ENCODE measurements around the gene CTSA. TPM values are rescaled to one million over a fixed set of nuclear protein-coding genes. Genes with fewer than 3 reads are reported as not detected.
A peak's percentile ranks its signal among the peaks of the same experiment; 100 is the strongest.

The CTSA gene
- total RNA-seq, 1 donor: 61.3 TPM

- peak; percentile 99 for DNase-seq (ENCODE audit: low read depth)
- peak within 1 kb of the TSS; percentile 87 for H3K4me3 ChIP-seq (ENCODE audit: low read depth, low read length)
- TF ChIP-seq CTCF (IDR thresholded peaks at IDR 0.05; ENCODE audit: insufficient read depth, low read depth, low read length): no peak
These were observed 43.7 kb downstream of the CTSA start, which contains the start of gene PCIF1 for GRCh38 chr20:45934586-45935415. PCIF1 (plus strand) TSS chr20:45934683; CDS start chr20:45939000, 4,317 bp downstream.

GRCh38 chr20:45935416-45936046 lies 44.4 kb downstream of the CTSA start:
- peak; percentile 71 for DNase-seq (ENCODE audit: low read depth)
- TF ChIP-seq CTCF (IDR thresholded peaks at IDR 0.05; ENCODE audit: insufficient read depth, low read depth, low read length): no peak
- peak overlapping the region; percentile 68 for H3K4me3 ChIP-seq (ENCODE audit: low read depth, low read length)

DNA sequence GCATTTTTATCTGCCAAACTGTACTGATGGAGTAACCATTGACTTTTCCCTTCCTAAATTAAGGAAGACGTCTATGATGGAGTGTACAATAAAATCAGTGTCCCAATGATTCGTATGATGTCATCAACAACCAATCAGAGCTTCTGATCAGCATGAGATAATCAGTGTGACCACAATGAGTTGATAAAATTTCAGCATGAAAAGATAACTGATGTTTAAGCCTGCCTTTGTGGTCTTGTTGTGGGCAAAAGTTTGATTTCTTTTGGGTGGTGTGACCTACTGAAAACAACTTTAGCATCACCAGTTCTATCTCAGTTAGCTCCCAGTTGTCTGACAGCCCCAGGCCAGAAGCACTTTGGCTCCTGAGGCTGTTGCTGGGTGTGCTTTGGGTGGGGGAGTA lies 46.6 kb downstream of the CTSA start:
- H3K4me3 ChIP-seq (ENCODE audit: low read depth, low read length): no peak overlapping the region
- peak; percentile 37 for DNase-seq (ENCODE audit: low read depth)
- no peak for TF ChIP-seq CTCF (IDR thresholded peaks at IDR 0.05; ENCODE audit: insufficient read depth, low read depth, low read length)

DNA sequence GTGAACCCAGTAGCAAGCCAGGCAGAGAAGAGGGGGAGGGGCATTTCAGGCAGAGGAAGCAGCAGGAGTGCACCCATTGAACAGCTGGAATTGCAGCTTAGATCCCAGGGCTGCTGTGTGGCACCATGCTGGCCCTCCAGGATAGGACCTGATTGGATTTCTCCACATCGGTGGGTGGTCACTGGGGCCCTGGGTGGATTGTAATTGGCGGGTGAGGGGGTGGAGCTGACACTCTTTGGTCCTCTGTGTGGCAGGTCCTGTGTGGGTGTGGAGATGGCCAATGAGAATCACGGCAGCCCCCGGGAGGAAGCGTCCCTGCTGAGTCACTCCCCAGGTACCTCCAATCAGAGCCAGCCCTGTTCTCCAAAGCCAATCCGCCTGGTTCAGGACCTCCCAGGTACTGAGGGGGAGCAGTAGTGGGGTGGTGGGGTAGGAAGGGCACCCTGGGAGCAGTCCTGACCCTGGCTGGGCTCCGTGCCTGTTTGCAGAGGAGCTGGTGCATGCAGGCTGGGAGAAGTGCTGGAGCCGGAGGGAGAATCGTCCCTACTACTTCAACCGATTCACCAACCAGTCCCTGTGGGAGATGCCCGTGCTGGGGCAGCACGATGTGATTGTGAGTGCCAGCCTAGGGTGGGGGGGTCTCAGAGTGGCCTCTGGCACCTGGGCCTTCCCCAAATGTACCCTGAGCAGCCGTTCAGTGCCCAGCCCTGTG lies 47.7 kb downstream of the CTSA start:
- no peak overlapping the region for H3K4me3 ChIP-seq (ENCODE audit: low read depth, low read length)
- no peak for DNase-seq (ENCODE audit: low read depth)
- TF ChIP-seq CTCF (IDR thresholded peaks at IDR 0.05; ENCODE audit: insufficient read depth, low read depth, low read length): no peak

DNA sequence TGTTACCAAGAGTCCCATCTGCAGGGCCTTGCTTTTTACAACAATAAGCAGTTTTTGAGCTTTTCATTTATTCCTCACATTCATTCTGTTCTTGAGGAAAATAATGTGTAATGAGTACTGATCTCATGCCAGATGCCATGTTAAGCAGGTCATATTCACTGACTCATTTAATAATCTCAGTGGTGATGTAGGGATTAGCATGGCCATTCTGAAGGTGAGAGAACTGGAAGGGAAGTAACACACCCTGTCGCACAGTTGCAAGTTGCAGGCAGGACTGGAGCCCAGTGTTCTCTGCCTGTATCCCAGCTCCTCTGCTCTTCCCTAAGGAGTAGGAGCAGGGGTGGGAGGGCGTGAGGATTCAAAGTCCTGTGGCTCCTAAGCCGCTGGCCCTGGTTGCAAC lies 48.9 kb downstream of the CTSA start:
- TF ChIP-seq CTCF (IDR thresholded peaks at IDR 0.05; ENCODE audit: insufficient read depth, low read depth, low read length): no peak
- no peak overlapping the region for H3K4me3 ChIP-seq (ENCODE audit: low read depth, low read length)
- DNase-seq (ENCODE audit: low read depth): no peak

GRCh38 chr20:45940469-45940868 lies 49.3 kb downstream of the CTSA start:
- TF ChIP-seq CTCF (IDR thresholded peaks at IDR 0.05; ENCODE audit: insufficient read depth, low read depth, low read length): no peak

More at GRCh38 chr20:45940469-45940868, 49.3 kb downstream of the CTSA start:
- H3K4me3 ChIP-seq (ENCODE audit: low read depth, low read length): no peak overlapping the region
- DNase-seq (ENCODE audit: low read depth): no peak
